A549 (cell line): ENCODE data around the gene ATXN2. TPM values are rescaled to one million over a fixed set of nuclear protein-coding genes. Genes with fewer than 3 reads are reported as not detected.

ENCODE experiments used
- ATAC-seq, 2 experiments: fragments of 200-7000 bp in 1 of 2; fragments of >200 bp in 1 of 2; cut with Nextera tagmentation in 1 of 2; cut with Tn5 transposase in 1 of 2; 3 replicates each; pipeline versions ENCODE4 v1.8.0 to v1.9.1; 2018 to 2020; ENCODE audit warnings: mild to moderate bottlenecking in 1 of 2, moderate library complexity in 1 of 2
- CTCF ChIA-PET: fragments of 300-600 bp; sonication (Branson Sonifier 250); formaldehyde crosslinking; extraction: SDS; loops from one replicate; lab custom pipeline; 2021; ENCODE audit warnings: antibody characterized with exemption, inconsistent platforms; lab: Yijun Ruan, JAX
- POLR2A ChIA-PET: fragments of 350-600 bp; formaldehyde crosslinking; extraction: SDS; loops from one replicate; lab custom pipeline; 2021; ENCODE audit warnings: antibody characterized with exemption, inconsistent platforms; lab: Yijun Ruan, JAX
- DNase-seq, 2 experiments: peaks; one replicate each; pipeline versions ENCODE4 v3.0.0 to v3.0.0-alpha.2; 2011 to 2016; ENCODE audit warnings: low read depth in 1 of 2, low spot score in 1 of 2
- FAIRE-seq: peaks from 2 replicates; lab custom pipeline; 2011; peaks lifted over from hg19 to GRCh38; lab: Jason Lieb, UNC
- H3K27ac ChIP-seq, 2 experiments: fragments of >200 bp; sonication (Bioruptor Twin); formaldehyde crosslinking; 3 replicates each; pipeline ENCODE4 v1.5.1; 2016 to 2017
- H3K4me1 ChIP-seq: fragments of >200 bp; sonication (Bioruptor Twin); formaldehyde crosslinking; 3 replicates; pipeline ENCODE4 v1.6.1; 2016
- H3K4me2 ChIP-seq: fragments of >200 bp; sonication (Bioruptor Twin); formaldehyde crosslinking; 3 replicates; pipeline ENCODE4 v1.6.1; 2016
- H3K4me3 ChIP-seq: fragments of >200 bp; sonication (Bioruptor Twin); formaldehyde crosslinking; 3 replicates; pipeline ENCODE4 v1.5.1; 2016
- H3K9me3 ChIP-seq: fragments of >200 bp; sonication (Bioruptor Twin); formaldehyde crosslinking; 3 replicates; pipeline ENCODE4 v1.6.1; 2016
- CHD4 ChIP-seq: fragments of 200-600 bp; sonication (generic); IDR thresholded peaks from 2 replicates; pipeline ENCODE4 v1.6.1; 2016; ENCODE audit warnings: antibody characterized with exemption, mild to moderate bottlenecking, borderline replicate concordance
- CTCF ChIP-seq: fragments of >200 bp; sonication (Bioruptor Twin); formaldehyde crosslinking; IDR thresholded peaks from 3 replicates; pipeline ENCODE4 v1.5.1; 2016
- E2F6 ChIP-seq: IDR thresholded peaks from 2 replicates; pipeline ENCODE4 v1.6.1; 2012; ENCODE audit warnings: low read depth, borderline replicate concordance
- EHMT2 ChIP-seq: fragments of 200-600 bp; sonication (generic); IDR thresholded peaks from 2 replicates; pipeline ENCODE4 v1.6.1; 2016; ENCODE audit warnings: antibody characterized with exemption, low read depth, mild to moderate bottlenecking, moderate library complexity
- ELK1 ChIP-seq: fragments of 150-350 bp; IDR thresholded peaks from 2 replicates; pipeline ENCODE4 v1.6.1; 2014; ENCODE audit warnings: low read depth, mild to moderate bottlenecking, low read length
- FOSB ChIP-seq: fragments of 250-450 bp; sonication (Bioruptor Pico); IDR thresholded peaks from 2 replicates; pipeline ENCODE4 v1.5.0; 2020; ENCODE audit warnings: mild to moderate bottlenecking, moderate library complexity
- FOXS1 ChIP-seq: fragments of 250-450 bp; sonication (Bioruptor Pico); IDR thresholded peaks from 2 replicates; pipeline ENCODE4 v1.5.0; 2020; ENCODE audit warnings: mild to moderate bottlenecking, moderate library complexity
- GATA3 ChIP-seq: IDR thresholded peaks from 2 replicates; pipeline ENCODE4 v1.6.1; 2012; ENCODE audit warnings: borderline replicate concordance
- HMGXB4 ChIP-seq: fragments of 250-450 bp; sonication (Bioruptor Pico); IDR thresholded peaks from 2 replicates; pipeline ENCODE4 v1.5.0; 2021; ENCODE audit warnings: mild to moderate bottlenecking, moderate library complexity, borderline replicate concordance
- JUN ChIP-seq, 2 experiments: fragments of >200 bp; sonication (Bioruptor Twin); formaldehyde crosslinking; IDR thresholded peaks; 2 replicates in 1 of 2; 3 replicates in 1 of 2; pipeline ENCODE4 v1.6.1; 2016 to 2017
- MAX ChIP-seq: IDR thresholded peaks from 2 replicates; pipeline ENCODE4 v1.6.1; 2012
- MAZ ChIP-seq: fragments of 150-350 bp; IDR thresholded peaks from 2 replicates; pipeline ENCODE4 v1.6.1; 2014; ENCODE audit warnings: antibody characterized with exemption, low read depth, low read length, borderline replicate concordance
- MYC ChIP-seq: IDR thresholded peaks from 2 replicates; pipeline ENCODE4 v1.6.1; 2012; ENCODE audit warnings: mild to moderate bottlenecking, inconsistent platforms, low read length, improper control_type of control experiment, borderline replicate concordance
- NPAS2 ChIP-seq: fragments of 250-450 bp; sonication (Bioruptor Pico); IDR thresholded peaks from 2 replicates; pipeline ENCODE4 v1.8.0; 2022; ENCODE audit warnings: mild to moderate bottlenecking, moderate library complexity, borderline replicate concordance
- NR3C1 ChIP-seq: fragments of >200 bp; sonication (Bioruptor Twin); formaldehyde crosslinking; IDR thresholded peaks from 3 replicates; pipeline ENCODE4 v1.6.1; 2017
- POLR2A ChIP-seq: IDR thresholded peaks from 2 replicates; pipeline ENCODE4 v1.6.1; 2012; ENCODE audit warnings: mild to moderate bottlenecking, low read length
- POLR2AphosphoS2 ChIP-seq: conservative IDR thresholded peaks from 2 replicates; pipeline ENCODE4 v1.6.1; 2012; ENCODE audit warnings: low read length, improper control_type of control experiment, inconsistent platforms
- RAD21 ChIP-seq, 2 experiments: fragments of >200 bp in 1 of 2; sonication (Bioruptor Twin) in 1 of 2; formaldehyde crosslinking in 1 of 2; IDR thresholded peaks in 1 of 2; conservative IDR thresholded peaks in 1 of 2; 2 replicates in 1 of 2; 3 replicates in 1 of 2; pipeline ENCODE4 v1.6.1; 2012 to 2018; ENCODE audit warnings: inconsistent platforms in 1 of 2
- RCOR1 ChIP-seq: fragments of 150-350 bp; IDR thresholded peaks from 2 replicates; pipeline ENCODE4 v1.6.1; 2014; ENCODE audit warnings: antibody characterized with exemption, low read length, low read depth
- TP53 ChIP-seq: fragments of 250-450 bp; sonication (Bioruptor Pico); IDR thresholded peaks from 2 replicates; pipeline ENCODE4 v1.5.0; 2021; ENCODE audit warnings: mild to moderate bottlenecking, moderate library complexity
- ZC3H11A ChIP-seq: fragments of 450-650 bp; IDR thresholded peaks from 2 replicates; pipeline ENCODE4 v1.6.1; 2014; ENCODE audit warnings: antibody characterized with exemption, mild to moderate bottlenecking
- ZNF302 ChIP-seq: fragments of 250-450 bp; sonication (Bioruptor Pico); IDR thresholded peaks from 2 replicates; pipeline ENCODE4 v1.9.0; 2021; ENCODE audit warnings: inconsistent platforms, mild to moderate bottlenecking, moderate library complexity
- WGBS: methylation state at CpG from one replicate; pipeline ENCODE4 v1.1.6; 2017; ENCODE audit errors: missing lambda C conversion rate; 5-methylcytosine and 5-hydroxymethylcytosine counted together
- polyA plus RNA-seq, 4 experiments: library from polyadenylated mRNA; depleted of rRNA in 3 of 4; stranded (reverse); fragments of >200 nt; fragmentation: RNase III in 1 of 4; extraction: RNeasy Plus Mini Kit Qiagen cat#74134 plus additional on column Dnase treatment in 1 of 4; gene quantifications; 2 replicates in 3 of 4; 3 replicates in 1 of 4; pipeline ENCODE4 v1.2.3, GENCODE V29; 2011 to 2017

ATXN2 gene
- polyA plus RNA-seq, 2 of the 4 experiments (the other 2 are of a cell fraction) = 24.8 to 30.6 TPM

GRCh38 chr12:111436811-111437210, 162.3 kb downstream of the ATXN2 start:
- Histone ChIP-seq H3K9me3 (no peaks in the 10 kb centered on the region), H3K4me1 (peaks cover 30% of the 10 kb centered on the region)
- DNase-seq = no peak
- WGBS = 100% methylated on average over 1 of the region's 4 CpGs
- no peak for ATAC-seq
- no peak for TF ChIP-seq RCOR1
- no peak for TF ChIP-seq JUN (IDR thresholded peaks at IDR 0.05)
- no peak for TF ChIP-seq TP53 (CRISPR knock-in tag)
- TF ChIP-seq NPAS2 (CRISPR knock-in tag) = no peak
- TF ChIP-seq MAZ = no peak
- TF ChIP-seq, all 56 proteins: peak for 0
- H3K4me3 ChIP-seq = no peak overlapping the region
- H3K27ac ChIP-seq = no peak overlapping the region
- H3K4me2 ChIP-seq = no peak overlapping the region
- POLR2A ChIA-PET = no interaction called here
- no peak for FAIRE-seq
- CTCF ChIA-PET = interaction anchor here (0.9 to 17.4 kb wide), 3 partner anchors 15 to 38 kb away, joined by 3 to 154 read pairs (median 3); no protein-coding TSS in a partner anchor

GRCh38 chr12:111436266-111436665, 162.8 kb downstream of the ATXN2 start:
- DNase-seq = no peak
- H3K27ac ChIP-seq = no peak overlapping the region
- peak; percentile 2 to 8; a peak in 3 of 6 replicates for ATAC-seq
- H3K4me3 ChIP-seq = no peak overlapping the region
- no peak overlapping the region for H3K4me2 ChIP-seq
- H3K4me1 ChIP-seq = peaks cover 33% of the 10 kb centered on the region
- 89% methylated on average over 7 of the region's 7 CpGs for WGBS
- CTCF ChIA-PET = interaction anchor here (1.6 to 17.4 kb wide), 2 partner anchors 31 to 38 kb away, joined by 3 to 154 read pairs; no protein-coding TSS in a partner anchor
- TF ChIP-seq POLR2AphosphoS2 (peak; percentile 32; the same call in 1 of the 2 replicates), ZNF302 (CRISPR knock-in tag) (no peak), CTCF (no peak), RAD21 (conservative IDR thresholded peaks at IDR 0.05 in 1 of 2, IDR thresholded peaks at IDR 0.05 in 1 of 2) (0 out of 5 replicates have a peak, but pooled peaks of 1 of the 2 experiments have one; percentile 3)
- TF ChIP-seq, all 56 proteins: peak for 2
- POLR2A ChIA-PET = no interaction called here
- H3K9me3 ChIP-seq = no peaks in the 10 kb centered on the region
- FAIRE-seq = no peak

- no peak overlapping the region for H3K4me2 ChIP-seq
- ChIA-PET CTCF (interaction anchor here (0.8 to 17.4 kb wide), 4 partner anchors 8 to 37 kb away, joined by 3 to 154 read pairs (median 3); no protein-coding TSS in a partner anchor), POLR2A (no interaction called here)
- no peak for FAIRE-seq
- no peak overlapping the region for H3K4me3 ChIP-seq
- WGBS = 93% methylated on average over 16 of the region's 16 CpGs
- no peak for TF ChIP-seq E2F6
- TF ChIP-seq ZC3H11A = no peak
- TF ChIP-seq POLR2AphosphoS2 = no peak
- TF ChIP-seq EHMT2 = no peak
- no peak for TF ChIP-seq CHD4
- no peak for TF ChIP-seq MAX
- no peak for TF ChIP-seq POLR2A
- no peak for TF ChIP-seq FOXS1 (CRISPR knock-in tag)
- TF ChIP-seq RCOR1 = no peak
- TF ChIP-seq ELK1 = no peak
- TF ChIP-seq JUN (IDR thresholded peaks at IDR 0.05) = no peak
- TF ChIP-seq CTCF = no peak
- TF ChIP-seq NR3C1 = no peak
- no peak for TF ChIP-seq MYC
- TF ChIP-seq HMGXB4 (CRISPR knock-in tag) = no peak
- no peak for TF ChIP-seq GATA3
- TF ChIP-seq FOSB (CRISPR knock-in tag) = no peak
- no peak overlapping the region for H3K27ac ChIP-seq
- ATAC-seq = peak; percentile 2 to 5; a peak in 3 of 6 replicates
- DNase-seq = no peak
- H3K9me3 ChIP-seq = no peaks in the 10 kb centered on the region
- peaks cover 33% of the 10 kb centered on the region for H3K4me1 ChIP-seq
Observed at GRCh38 chr12:111435661-111436201, 163.4 kb downstream of the ATXN2 start.
